ENCODE measurements around the gene SOD1.

SOD1 gene

GRCh38 chr21:31686272-31686915, 26.9 kb downstream of the SOD1 start:
- DNase-seq: no peak

- no peak for DNase-seq
These were observed 27.6 kb downstream of the SOD1 start for GRCh38 chr21:31687108-31687507.

GRCh38 chr21:31688603-31689368, 29.3 kb downstream of the SOD1 start:
- no peak for DNase-seq

GRCh38 chr21:31693222-31693621, 33.7 kb downstream of the SOD1 start:
- no peak for DNase-seq

- DNase-seq: no peak
These were observed 36.9 kb downstream of the SOD1 start for GRCh38 chr21:31696424-31696823.

GRCh38 chr21:31698461-31698860, 39.0 kb downstream of the SOD1 start:
- DNase-seq: no peak

GRCh38 chr21:31700040-31700439, 40.5 kb downstream of the SOD1 start:
- no peak for DNase-seq

GRCh38 chr21:31706562-31706961, 47.1 kb downstream of the SOD1 start:
- DNase-seq: no peak

- no peak for DNase-seq
These were observed 48.0 kb downstream of the SOD1 start for GRCh38 chr21:31707499-31707898.

- no peak for DNase-seq
These were observed 49.0 kb downstream of the SOD1 start for GRCh38 chr21:31708541-31708940.

- no peak for DNase-seq
These were observed 51.1 kb downstream of the SOD1 start for GRCh38 chr21:31710586-31710985.

- no peak for DNase-seq
These were observed 51.8 kb downstream of the SOD1 start for GRCh38 chr21:31711326-31711725.

- DNase-seq: no peak
These were observed 52.3 kb downstream of the SOD1 start for GRCh38 chr21:31711745-31712285.

GRCh38 chr21:31713115-31713514, 53.6 kb downstream of the SOD1 start:
- no peak for DNase-seq

GRCh38 chr21:31713973-31714740, 54.7 kb downstream of the SOD1 start:
- DNase-seq: no peak

GRCh38 chr21:31714741-31715365, 55.4 kb downstream of the SOD1 start:
- no peak for DNase-seq

GRCh38 chr21:31716106-31716505, 56.6 kb downstream of the SOD1 start:
- DNase-seq: no peak

Data from SHP77 (cell line).